IPS-11a (cell line): ENCODE measurements around the gene CBX4.

Experiments
- H3K4me3 ChIP-seq: one replicate; pipeline ENCODE4 v1.5.1; 2013; ENCODE audit warnings: low read depth, low read length, control low read depth

CBX4 gene

DNA sequence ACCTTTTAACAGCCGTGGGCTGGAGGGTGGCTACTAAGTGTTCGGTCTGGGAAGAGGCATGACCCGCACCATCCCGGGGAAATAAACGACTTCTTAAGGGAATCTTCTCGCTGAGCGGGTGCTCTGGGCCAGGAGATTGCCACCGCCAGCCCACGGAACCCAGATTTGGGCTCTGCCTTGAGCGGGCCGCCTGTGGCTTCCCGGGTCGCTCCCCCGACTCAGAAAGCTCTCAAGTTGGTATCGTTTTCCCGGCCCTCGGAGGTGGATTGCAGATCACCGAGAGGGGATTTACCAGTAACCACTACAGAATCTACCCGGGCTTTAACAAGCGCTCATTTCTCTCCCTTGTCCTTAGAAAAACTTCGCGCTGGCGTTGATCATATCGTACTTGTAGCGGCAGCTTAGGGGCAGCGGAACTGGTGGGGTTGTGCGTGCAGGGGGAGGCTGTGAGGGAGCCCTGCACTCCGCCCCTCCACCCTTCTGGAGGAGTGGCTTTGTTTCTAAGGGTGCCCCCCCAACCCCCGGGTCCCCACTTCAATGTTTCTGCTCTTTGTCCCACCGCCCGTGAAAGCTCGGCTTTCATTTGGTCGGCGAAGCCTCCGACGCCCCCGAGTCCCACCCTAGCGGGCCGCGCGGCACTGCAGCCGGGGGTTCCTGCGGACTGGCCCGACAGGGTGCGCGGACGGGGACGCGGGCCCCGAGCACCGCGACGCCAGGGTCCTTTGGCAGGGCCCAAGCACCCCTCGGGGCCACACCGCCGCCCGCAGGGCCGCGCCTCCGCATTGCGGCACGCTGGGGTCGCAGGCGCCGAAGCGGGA, 3.6 kb upstream of the CBX4 start:
- no peak overlapping the region for H3K4me3 ChIP-seq

- no peak overlapping the region for H3K4me3 ChIP-seq
Measured at GRCh38 chr17:79842136-79842655, 3.0 kb upstream of the CBX4 start.

GRCh38 chr17:79841369-79842135, 2.3 kb upstream of the CBX4 start:
- H3K4me3 ChIP-seq: no peak overlapping the region

DNA sequence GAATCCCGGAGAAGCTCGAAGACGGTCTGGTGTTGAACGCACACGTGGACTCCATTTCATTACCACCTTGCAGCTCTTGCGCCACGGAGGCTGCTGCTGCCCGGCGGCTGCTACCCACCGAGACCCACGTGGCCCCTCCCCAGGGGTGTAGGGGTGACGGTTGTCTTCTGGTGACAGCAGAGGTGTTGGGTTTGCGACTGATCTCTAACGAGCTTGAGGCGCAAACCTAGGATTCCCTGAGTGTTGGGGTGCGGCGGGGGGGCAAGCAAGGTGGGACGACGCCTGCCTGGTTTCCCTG, 1.7 kb upstream of the CBX4 start:
- no peak overlapping the region for H3K4me3 ChIP-seq

GRCh38 chr17:79840269-79840988, 1.2 kb upstream of the CBX4 start:
- H3K4me3 ChIP-seq: no peak overlapping the region

DNA sequence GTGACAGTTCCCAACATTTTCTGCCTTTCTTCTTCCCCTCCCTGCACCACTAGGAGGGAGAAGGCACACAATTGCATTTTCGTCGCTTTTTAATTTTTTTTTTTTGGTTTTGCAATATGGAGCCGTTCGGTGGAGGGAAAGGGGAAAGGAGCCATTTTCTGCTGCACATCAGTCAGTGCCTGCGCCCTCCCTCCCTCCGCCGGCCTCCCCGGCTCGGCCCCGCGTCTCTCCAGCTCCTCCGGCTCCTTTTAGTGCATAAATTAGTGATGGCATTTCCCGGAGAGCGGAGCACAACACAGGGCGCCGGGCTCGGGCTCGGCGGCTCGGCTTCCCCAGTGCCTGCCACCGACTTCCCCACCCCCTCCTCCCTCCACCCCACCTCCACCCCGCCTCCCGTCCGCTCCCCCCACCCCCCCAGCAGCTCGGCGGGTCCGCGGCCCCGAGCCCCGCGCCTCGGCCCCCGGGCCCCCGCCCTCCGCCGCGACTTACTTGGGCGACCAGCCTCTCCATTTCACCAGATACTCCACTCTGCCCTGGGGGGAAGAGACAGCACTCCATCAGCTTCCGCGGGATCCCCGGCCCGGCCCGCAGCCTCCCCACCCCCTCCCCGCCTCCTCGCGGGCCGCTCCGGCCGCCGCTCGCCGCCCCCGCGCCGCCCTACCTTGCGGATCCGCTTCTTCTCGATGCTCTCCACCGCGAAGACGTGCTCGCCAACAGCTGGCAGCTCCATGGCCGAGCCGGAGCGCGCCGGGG, 542 bp downstream of the CBX4 start:
- peak overlapping the region; percentile 69 for H3K4me3 ChIP-seq

- peak overlapping the region; percentile 69 for H3K4me3 ChIP-seq
Measured at GRCh38 chr17:79837888-79838521, 1.2 kb downstream of the CBX4 start.

DNA sequence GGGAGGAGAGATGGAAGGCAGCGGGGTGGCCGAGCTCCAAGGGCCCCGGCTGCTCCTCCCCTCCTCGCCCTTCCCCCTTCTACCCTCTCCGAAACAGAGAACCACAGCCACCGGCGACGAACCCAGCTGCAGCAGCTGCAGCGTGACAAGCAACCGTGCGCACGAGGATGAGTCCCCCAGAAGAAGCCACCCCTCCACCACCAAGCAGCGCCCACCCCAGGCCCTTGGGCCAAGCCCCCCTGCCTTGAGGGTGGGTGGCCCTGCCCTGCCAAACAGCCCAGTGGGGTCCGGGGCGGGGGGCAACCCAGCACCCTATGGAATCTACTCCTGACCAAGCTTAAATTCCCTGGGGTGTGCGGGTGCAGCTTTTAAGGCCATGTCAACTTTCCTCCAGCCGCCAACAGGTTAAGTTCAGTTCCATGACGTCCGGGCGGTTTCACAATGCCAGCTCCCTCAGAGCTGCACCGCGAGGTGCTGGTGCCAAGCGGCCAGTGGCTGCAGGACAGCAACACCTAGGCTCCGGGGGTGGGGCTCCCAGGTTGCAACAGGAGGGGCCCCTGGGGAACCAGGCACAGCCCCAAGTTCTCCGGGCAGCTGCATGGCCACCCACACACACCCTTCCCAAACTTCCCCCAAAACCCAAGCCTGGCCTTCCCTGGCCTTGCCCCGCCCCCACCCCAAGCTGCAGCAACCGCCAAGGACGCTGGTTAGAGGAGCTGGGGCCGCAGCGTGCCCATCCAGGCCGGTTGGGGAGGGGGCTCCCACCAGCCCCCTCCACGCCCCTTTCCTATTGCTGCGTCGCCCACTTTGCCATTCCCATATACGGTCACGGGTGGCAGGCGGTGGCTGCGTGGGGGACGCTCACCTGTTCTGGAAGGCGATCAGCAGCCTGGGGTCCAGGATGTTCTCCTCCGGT, 2.0 kb downstream of the CBX4 start:
- H3K4me3 ChIP-seq: peak overlapping the region; percentile 69

GRCh38 chr17:79836510-79836971, 2.7 kb downstream of the CBX4 start:
- H3K4me3 ChIP-seq: no peak overlapping the region

GRCh38 chr17:79835953-79836509, 3.2 kb downstream of the CBX4 start:
- H3K4me3 ChIP-seq: no peak overlapping the region

DNA sequence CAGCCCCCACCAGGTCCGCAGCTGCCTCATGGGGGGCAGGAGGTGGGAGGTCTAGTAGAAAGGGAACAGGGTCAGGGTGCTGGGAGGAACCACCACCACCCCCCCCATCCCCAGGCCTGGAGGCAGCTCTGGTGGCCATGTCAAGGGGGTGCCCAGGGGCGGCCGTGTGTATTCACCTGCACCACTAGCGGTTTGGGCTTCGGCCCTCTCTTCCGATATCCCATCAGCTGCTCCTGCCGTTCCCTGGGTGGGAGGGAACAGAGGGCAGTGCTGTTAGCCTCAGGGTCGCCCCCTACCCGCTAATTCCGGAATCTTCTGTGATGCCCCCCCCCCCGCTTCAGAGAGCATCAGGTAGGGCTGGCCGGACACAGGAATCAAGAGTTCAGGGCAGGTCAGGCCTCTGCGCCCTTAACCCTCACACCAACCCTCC, 3.8 kb downstream of the CBX4 start:
- no peak overlapping the region for H3K4me3 ChIP-seq

- no peak overlapping the region for H3K4me3 ChIP-seq
Measured at GRCh38 chr17:79834565-79835469, 4.4 kb downstream of the CBX4 start.

- peak overlapping the region; percentile 1 for H3K4me3 ChIP-seq
Measured at GRCh38 chr17:79833744-79834564, 5.3 kb downstream of the CBX4 start.

DNA sequence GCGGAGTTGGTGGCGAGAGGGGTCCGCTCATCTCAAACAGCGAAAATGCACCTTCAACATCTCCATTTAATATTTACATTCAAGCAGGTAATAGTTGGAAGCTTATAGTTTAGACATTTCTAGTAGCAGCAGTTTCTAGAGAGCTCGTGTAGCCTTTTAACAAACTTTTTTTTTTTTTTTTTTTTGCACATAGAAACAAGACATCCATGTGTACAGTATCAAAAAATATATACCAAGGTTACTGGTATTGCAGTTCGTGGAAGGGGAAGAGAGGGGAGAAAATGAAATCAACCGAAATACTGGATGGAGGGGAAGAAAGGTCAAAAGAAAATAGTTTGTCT, 6.2 kb downstream of the CBX4 start:
- H3K4me3 ChIP-seq: no peak overlapping the region

GRCh38 chr17:79832218-79833109, 6.8 kb downstream of the CBX4 start:
- no peak overlapping the region for H3K4me3 ChIP-seq
